ENCODE data around the gene VAV3. TPM values are rescaled to one million over a fixed set of nuclear protein-coding genes. Genes with fewer than 3 reads are reported as not detected.
A peak's percentile ranks its signal among the peaks of the same experiment; 100 is the strongest.

VAV3 gene
- total and polyA plus RNA-seq, 9 of the 15 experiments (the other 6 are each of a cell fraction or from before 2014, with no cell fraction given), result not detected

- in situ Hi-C loops (cut with MboI), result no loop called here
Measured at GRCh38 chr1:107544285-107544684, 420.7 kb downstream of the VAV3 start.

More at GRCh38 chr1:107544285-107544684, 420.7 kb downstream of the VAV3 start:
- no peak for DNase-seq (ENCODE audit: extremely low read depth in 1 of 4, low spot score in 3 of 4)
- Histone ChIP-seq H3K27me3 (ENCODE audit: control insufficient read depth in 2 of 2, insufficient read depth in 2 of 2, low read length in 2 of 2) (no peaks in the 10 kb centered on the region), H4K20me1 (replicated peaks; ENCODE audit: control insufficient read depth, insufficient read depth, low read length) (no peaks in the 10 kb centered on the region), H3K27ac (ENCODE audit: extremely low read depth, low read depth, low read length) (no peak overlapping the region), H3K4me2 (ENCODE audit: insufficient read depth, low read length) (no peak overlapping the region), H3K4me1 (replicated peaks in 1 of 2; ENCODE audit: control insufficient read depth in 2 of 2, insufficient read depth in 2 of 2, low read length in 2 of 2) (no peaks in the 10 kb centered on the region), H2AFZ (ENCODE audit: low read depth, low read length) (no peak overlapping the region), H3K79me2 (ENCODE audit: control insufficient read depth, insufficient read depth, low read length) (no peaks in the 10 kb centered on the region), H3K36me3 (ENCODE audit: control insufficient read depth, insufficient read depth, low read length) (no peaks in the 10 kb centered on the region), H3K9me3 (replicated peaks; ENCODE audit: control insufficient read depth, insufficient read depth, low read depth, low read length) (no peaks in the 10 kb centered on the region), H3K9me1 (ENCODE audit: control insufficient read depth, insufficient read depth, low read length) (no peaks in the 10 kb centered on the region), H3K4me3 (no peak overlapping the region), H3K9ac (ENCODE audit: insufficient read depth in 1 of 2, low read depth in 2 of 2, low read length in 2 of 2) (no peak overlapping the region)
- no TSS peak for BruUV-seq (replicated peaks)
- WGBS (ENCODE audit: insufficient coverage, low coverage, missing lambda C conversion rate), result 0% methylated on average over 4 of the region's 4 CpGs
- POLR2A ChIA-PET, result interaction anchor here (1.0 kb wide), 1 partner anchor 10 kb away, joined by 3 read pairs; no protein-coding TSS in a partner anchor
- intact Hi-C loops (cut with micrococcal nuclease), result no loop called here
- ATAC-seq, result no peak
- CTCF ChIA-PET (ENCODE audit: low intra/inter-chr PET ratio), result no interaction called here
- FAIRE-seq, result no peak
- peak; percentile 15; the same call in 1 of the 2 replicates for TF ChIP-seq ZNF316 (IDR thresholded peaks at IDR 0.05)
- no peak for TF ChIP-seq AFF4 (CRISPR knock-in tag; IDR thresholded peaks at IDR 0.05)
- TF ChIP-seq MAX (CRISPR knock-in tag; IDR thresholded peaks at IDR 0.05), result no peak
